Subcutaneous abdominal adipose tissue (tissue), 5 donors: ENCODE results near the gene PACC1.
"Not testable (repeated sequence)": the region's sequence is repeated elsewhere in the genome, so short reads cannot be mapped to it uniquely, and the experiment has no call there.

ENCODE experiments used
- H3K27ac ChIP-seq: one replicate; pipeline ENCODE4 v1.7.0; 2013; ENCODE audit warnings: low read depth, mild to moderate bottlenecking, inconsistent platforms, low read length, moderate library complexity
- H3K27me3 ChIP-seq, 5 donors: one replicate each; pipeline ENCODE4 v1.7.0; 2013; ENCODE audit warnings: low read length in 5 of 5, inconsistent platforms in 1 of 5; ENCODE audit not compliant: control insufficient read depth in 5 of 5, insufficient read depth in 4 of 5
- H3K36me3 ChIP-seq, 5 donors: one replicate each; pipeline ENCODE4 v1.7.0; 2013; ENCODE audit warnings: low read length in 5 of 5; ENCODE audit not compliant: control insufficient read depth in 5 of 5, insufficient read depth in 5 of 5
- H3K4me1 ChIP-seq, 5 donors: one replicate each; pipeline ENCODE4 v1.7.0; 2013; ENCODE audit warnings: low read length in 5 of 5, mild to moderate bottlenecking in 3 of 5, moderate library complexity in 1 of 5; ENCODE audit not compliant: control insufficient read depth in 5 of 5, insufficient read depth in 5 of 5
- H3K4me3 ChIP-seq, 5 donors: one replicate each; pipeline ENCODE4 v1.7.0; 2013; ENCODE audit warnings: low read length in 5 of 5, low read depth in 1 of 5
- H3K9ac ChIP-seq, 5 donors: one replicate each; pipeline ENCODE4 v1.7.0; 2013; ENCODE audit warnings: low read length in 5 of 5, mild to moderate bottlenecking in 4 of 5, moderate library complexity in 3 of 5
- H3K9me3 ChIP-seq, 5 donors: one replicate each; pipeline ENCODE4 v1.7.0; 2013; ENCODE audit warnings: low read length in 5 of 5; ENCODE audit not compliant: control insufficient read depth in 5 of 5
- donor health status: healthy.
- donor health status: healthy.
- donor health status: healthy.
- donor health status: healthy.
- donor health status: healthy.

Gene PACC1

DNA sequence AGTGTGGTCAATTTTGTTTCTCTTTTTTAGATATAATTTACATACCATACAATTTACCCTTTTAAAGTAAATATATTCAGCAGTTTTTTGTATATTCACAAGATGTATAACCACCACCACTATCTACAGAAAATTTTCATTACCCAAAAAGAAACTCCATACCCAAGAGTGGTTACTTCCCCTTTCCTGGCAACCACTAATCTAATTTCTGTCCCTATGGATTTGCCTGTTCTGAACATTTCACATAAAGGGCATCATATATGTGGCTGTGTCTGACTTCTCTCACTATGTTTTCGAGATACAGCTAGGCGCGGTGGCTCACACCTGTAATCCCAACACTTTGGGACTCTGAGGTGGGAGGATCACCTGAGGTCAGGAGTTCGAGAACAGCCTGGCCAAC is 13.6 kb downstream of the PACC1 start:
- H3K27ac ChIP-seq: no peak overlapping the region
- H3K27me3 ChIP-seq: no peaks in the 10 kb centered on the region
- H3K36me3 ChIP-seq: peaks cover 0 to 5% (median 0%) of the 10 kb centered on the region in 5 donors
- H3K4me3 ChIP-seq: no peak overlapping the region
- H3K9me3 ChIP-seq: peaks cover 0 to 13% (median 8%) of the 10 kb centered on the region in 5 donors
- no peak overlapping the region for H3K9ac ChIP-seq
- H3K4me1 ChIP-seq: no peaks in the 10 kb centered on the region

DNA sequence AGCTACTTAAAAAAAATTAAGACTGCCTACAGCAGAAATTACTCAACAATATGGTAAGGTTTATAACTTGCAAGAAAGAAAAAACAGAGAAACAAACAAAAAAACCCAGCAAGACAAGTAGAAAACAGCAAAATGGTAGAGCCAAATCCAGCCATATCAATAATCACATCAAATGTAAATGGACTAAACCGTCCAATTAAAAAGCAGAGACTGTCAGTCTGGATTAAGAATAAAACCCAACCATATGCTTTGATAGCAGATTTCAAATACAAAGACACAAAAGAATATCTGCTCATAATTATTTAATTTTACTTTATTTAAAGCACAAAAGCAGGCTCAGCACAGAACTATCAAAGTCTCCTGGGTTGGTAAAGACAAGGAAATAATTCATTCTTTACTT is 17.5 kb downstream of the PACC1 start:
- Histone ChIP-seq H3K4me3 (no peak overlapping the region), H3K9ac (no peak overlapping the region), H3K27me3 (no peaks in the 10 kb centered on the region), H3K27ac (no peak overlapping the region), H3K4me1 (no peaks in the 10 kb centered on the region), H3K36me3 (peaks cover 0 to 5% (median 0%) of the 10 kb centered on the region in 5 donors), H3K9me3 (peaks cover 0 to 13% (median 8%) of the 10 kb centered on the region in 5 donors)

- Histone ChIP-seq H3K4me3 (no peak overlapping the region), H3K27me3 (no peaks in the 10 kb centered on the region), H3K36me3 (peaks cover 0 to 5% (median 0%) of the 10 kb centered on the region in 5 donors), H3K27ac (no peak overlapping the region), H3K9me3 (peaks cover 0 to 13% (median 8%) of the 10 kb centered on the region in 5 donors), H3K4me1 (no peaks in the 10 kb centered on the region), H3K9ac (no peak overlapping the region)
Observed at GRCh38 chr1:212396638-212397037, 18.0 kb downstream of the PACC1 start.

DNA sequence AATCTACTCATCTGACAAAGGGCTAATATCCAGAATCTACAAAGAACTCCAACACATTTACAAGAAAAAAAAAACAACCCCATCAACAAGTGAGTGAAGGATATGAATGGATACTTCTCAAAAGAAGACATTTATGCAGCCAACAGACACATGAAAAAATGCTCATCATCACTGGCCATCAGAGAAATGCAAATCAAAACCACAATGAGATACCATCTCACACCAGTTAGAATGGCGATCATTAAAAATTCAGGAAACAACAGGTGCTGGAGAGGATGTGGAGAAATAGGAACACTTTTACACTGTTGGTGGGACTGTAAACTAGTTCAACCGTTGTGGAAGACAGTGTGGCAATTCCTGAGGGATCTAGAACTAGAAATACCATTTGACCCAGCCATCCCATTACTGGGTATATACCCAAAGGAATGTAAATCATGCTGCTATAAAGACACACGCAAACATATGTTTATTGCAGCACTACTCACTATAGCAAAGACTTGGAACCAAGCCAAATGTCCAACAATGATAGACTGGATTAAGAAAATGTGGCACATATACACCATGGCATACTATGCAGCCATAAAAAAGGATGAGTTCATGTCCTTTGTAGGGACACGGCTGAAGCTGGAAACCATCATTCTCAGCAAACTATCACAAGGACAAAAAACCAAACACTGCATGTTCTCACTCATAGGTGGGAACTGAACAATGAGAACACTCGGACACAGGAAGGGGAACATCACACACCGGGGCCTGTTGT is 18.8 kb downstream of the PACC1 start:
- H3K9ac ChIP-seq, H3K36me3 ChIP-seq, H3K27me3 ChIP-seq, H3K4me3 ChIP-seq, H3K4me1 ChIP-seq, H3K27ac ChIP-seq: not testable (repeated sequence)
- H3K9me3 ChIP-seq: peaks cover 0 to 13% (median 8%) of the 10 kb centered on the region in 5 donors

DNA sequence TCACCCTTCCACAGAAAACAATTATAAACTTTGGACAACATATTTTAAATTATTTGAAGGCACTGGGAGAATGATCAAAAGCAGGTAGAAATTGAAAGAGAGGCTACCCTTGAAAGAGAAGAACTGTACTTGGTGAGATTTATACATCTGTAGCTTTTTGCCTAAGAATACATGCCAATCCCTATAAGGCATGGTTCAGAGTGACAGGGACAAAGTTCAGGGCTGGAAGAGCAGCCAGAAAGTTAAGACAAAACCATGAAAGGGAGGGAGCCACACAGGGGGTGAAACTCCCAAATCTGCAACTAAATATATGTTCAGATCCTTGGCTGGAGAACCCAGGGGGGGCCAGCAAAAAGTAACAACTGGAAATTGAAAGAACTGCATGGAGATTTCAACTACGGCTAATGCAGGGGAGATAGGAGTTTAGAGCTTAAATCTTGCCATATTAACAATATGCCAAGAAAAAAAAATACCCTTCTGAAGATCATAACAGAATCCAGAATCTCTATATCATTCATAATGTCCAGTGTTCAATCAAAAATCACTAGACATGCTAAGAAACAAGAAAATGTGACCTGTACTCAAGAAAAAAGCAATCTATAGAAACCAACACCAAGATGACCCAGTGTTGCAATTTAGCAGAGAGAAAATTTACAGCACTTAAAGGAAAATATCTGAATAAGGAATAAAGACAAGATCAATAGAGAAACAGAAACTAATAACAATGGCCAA is 25.5 kb downstream of the PACC1 start:
- no peak overlapping the region for H3K4me3 ChIP-seq
- no peak overlapping the region for H3K9ac ChIP-seq
- peaks cover 0 to 28% (median 16%) of the 10 kb centered on the region in 5 donors for H3K36me3 ChIP-seq
- H3K27me3 ChIP-seq: no peaks in the 10 kb centered on the region
- no peaks in the 10 kb centered on the region for H3K4me1 ChIP-seq
- peaks cover 0 to 5% (median 0%) of the 10 kb centered on the region in 5 donors for H3K9me3 ChIP-seq
- no peak overlapping the region for H3K27ac ChIP-seq

- Histone ChIP-seq H3K4me1 (no peaks in the 10 kb centered on the region), H3K36me3 (peaks cover 0 to 43% (median 16%) of the 10 kb centered on the region in 5 donors), H3K9ac (peak overlapping the region in 1 of 5 donors; percentile 20), H3K4me3 (no peak overlapping the region), H3K27me3 (no peaks in the 10 kb centered on the region), H3K9me3 (peaks cover 0 to 5% (median 0%) of the 10 kb centered on the region in 5 donors), H3K27ac (no peak overlapping the region)
Observed at GRCh38 chr1:212386029-212386428, 28.7 kb downstream of the PACC1 start.

- no peak overlapping the region for H3K4me3 ChIP-seq
- H3K4me1 ChIP-seq: no peaks in the 10 kb centered on the region
- H3K36me3 ChIP-seq: peaks cover 0 to 70% (median 36%) of the 10 kb centered on the region in 5 donors
- H3K9ac ChIP-seq: no peak overlapping the region
- H3K27me3 ChIP-seq: no peaks in the 10 kb centered on the region
- H3K9me3 ChIP-seq: no peaks in the 10 kb centered on the region
- no peak overlapping the region for H3K27ac ChIP-seq
Observed at GRCh38 chr1:212381397-212382035, 33.2 kb downstream of the PACC1 start.

DNA sequence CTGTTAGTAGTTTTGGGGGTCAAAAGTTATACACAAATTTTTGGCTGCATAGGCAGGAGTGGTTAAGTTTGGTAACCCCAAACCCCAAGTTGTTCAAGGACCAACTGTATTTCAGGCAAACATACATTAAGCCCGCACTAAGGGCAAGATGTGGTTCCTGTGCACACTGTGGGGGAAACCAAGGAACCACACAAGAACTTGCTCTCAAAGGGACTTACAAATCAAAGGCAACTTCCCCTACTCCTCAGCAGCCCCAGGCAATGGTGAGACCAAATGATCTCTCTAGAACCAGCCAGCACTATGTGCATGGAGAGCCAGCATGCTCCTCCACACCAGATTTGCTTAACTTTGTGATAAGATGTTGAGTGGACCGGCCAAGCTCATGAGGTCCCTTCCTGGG is 35.3 kb downstream of the PACC1 start:
- Histone ChIP-seq H3K4me1 (no peaks in the 10 kb centered on the region), H3K36me3 (peaks cover 3 to 64% (median 30%) of the 10 kb centered on the region in 5 donors), H3K9me3 (no peaks in the 10 kb centered on the region), H3K9ac (no peak overlapping the region), H3K27ac (no peak overlapping the region), H3K27me3 (no peaks in the 10 kb centered on the region), H3K4me3 (no peak overlapping the region)

DNA sequence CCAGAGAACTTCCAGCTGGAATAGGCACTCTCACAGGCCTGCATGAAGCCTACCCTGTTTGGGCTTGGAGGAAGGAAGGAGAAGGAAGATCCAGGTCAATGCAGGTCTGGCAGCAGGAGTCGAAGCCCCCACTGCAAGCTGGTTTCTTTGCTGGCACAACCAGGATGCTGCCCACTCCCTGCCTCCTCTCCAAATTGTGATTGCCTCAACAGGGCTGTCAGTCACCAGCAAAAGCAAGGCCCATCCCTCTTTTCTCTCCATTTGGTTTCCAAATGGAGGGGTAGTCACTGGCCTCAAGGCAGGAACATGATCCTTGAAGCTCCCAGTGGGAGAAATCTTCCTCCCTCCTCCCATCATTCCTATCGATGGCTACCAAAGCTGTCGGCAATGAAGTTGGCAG is 37.0 kb downstream of the PACC1 start:
- Histone ChIP-seq H3K36me3 (peaks cover 3 to 53% (median 25%) of the 10 kb centered on the region in 5 donors), H3K27ac (no peak overlapping the region), H3K4me1 (no peaks in the 10 kb centered on the region), H3K9ac (no peak overlapping the region), H3K4me3 (no peak overlapping the region), H3K27me3 (no peaks in the 10 kb centered on the region), H3K9me3 (no peaks in the 10 kb centered on the region)

GRCh38 chr1:212375986-212376385 is 38.7 kb downstream of the PACC1 start:
- no peak overlapping the region for H3K27ac ChIP-seq
- no peaks in the 10 kb centered on the region for H3K27me3 ChIP-seq
- no peaks in the 10 kb centered on the region for H3K9me3 ChIP-seq
- H3K36me3 ChIP-seq: peaks cover 3 to 47% (median 25%) of the 10 kb centered on the region in 5 donors
- no peaks in the 10 kb centered on the region for H3K4me1 ChIP-seq
- H3K4me3 ChIP-seq: no peak overlapping the region
- no peak overlapping the region for H3K9ac ChIP-seq
